A673 (cell line): Measurements from ENCODE around the gene CPXM1. TPM values are rescaled to one million over a fixed set of nuclear protein-coding genes. Genes with fewer than 3 reads are reported as not detected.

ENCODE experiments used
- BruUV-seq: library from RNA; stranded (reverse); fragments of 400-500 nt; replicated peaks from 2 replicates; lab custom pipeline; 2021; lab: Mats Ljungman, UMichigan
- CTCF ChIA-PET: fragments of 300-600 bp; sonication (Branson Sonifier 250); formaldehyde crosslinking; loops from one replicate; lab custom pipeline; 2022; ENCODE audit warnings: antibody characterized with exemption; lab: Charles Lee
- POLR2A ChIA-PET: fragments of 300-600 bp; sonication (Branson Sonifier 250); formaldehyde crosslinking; loops from one replicate; lab custom pipeline; 2022; ENCODE audit warnings: antibody characterized with exemption; ENCODE audit not compliant: low non-redundant PET; lab: Charles Lee
- DNase-seq: peaks from one replicate; pipeline ENCODE4 v3.0.0-alpha.2; 2015; ENCODE audit warnings: low spot score
- H3K27ac ChIP-seq: fragments of 200-600 bp; sonication (generic); 2 replicates; pipeline ENCODE4 v1.5.1; 2016; ENCODE audit warnings: mixed run types, low read depth, mild to moderate bottlenecking, mixed read lengths, antibody characterized with exemption, low read length; ENCODE audit not compliant: poor library complexity, severe bottlenecking
- H3K27me3 ChIP-seq: fragments of 200-600 bp; sonication (generic); replicated peaks from 2 replicates; pipeline ENCODE4 v1.6.1; 2017; ENCODE audit warnings: mixed run types, low read depth, mild to moderate bottlenecking, mixed read lengths, antibody characterized with exemption, low read length; ENCODE audit not compliant: insufficient read depth, poor library complexity
- H3K36me3 ChIP-seq: fragments of 200-600 bp; sonication (generic); 2 replicates; pipeline ENCODE4 v1.6.1; 2016; ENCODE audit warnings: mixed run types, mild to moderate bottlenecking, mixed read lengths, antibody characterized with exemption, low read length; ENCODE audit not compliant: insufficient read depth, poor library complexity, severe bottlenecking
- H3K4me1 ChIP-seq: fragments of 200-600 bp; sonication (generic); 2 replicates; pipeline ENCODE4 v1.6.1; 2017; ENCODE audit warnings: mixed run types, mild to moderate bottlenecking, mixed read lengths, antibody characterized with exemption, low read length; ENCODE audit not compliant: insufficient read depth, poor library complexity, severe bottlenecking
- H3K4me3 ChIP-seq: fragments of 200-600 bp; sonication (generic); 2 replicates; pipeline ENCODE4 v1.5.1; 2016; ENCODE audit warnings: low read depth, mixed run types, mild to moderate bottlenecking, mixed read lengths, low read length; ENCODE audit not compliant: poor library complexity, severe bottlenecking
- H3K9me3 ChIP-seq: fragments of 200-600 bp; sonication (generic); 2 replicates; pipeline ENCODE4 v1.6.1; 2016; ENCODE audit warnings: mixed run types, low read depth, mild to moderate bottlenecking, mixed read lengths, antibody characterized with exemption, low read length; ENCODE audit not compliant: poor library complexity, severe bottlenecking
- EZH2 ChIP-seq: fragments of 200-600 bp; sonication (generic); IDR thresholded peaks from 2 replicates; pipeline ENCODE4 v1.6.1; 2017; ENCODE audit warnings: borderline replicate concordance, low read depth, mild to moderate bottlenecking, mixed read lengths, antibody characterized with exemption, low read length; ENCODE audit not compliant: poor library complexity, severe bottlenecking
- intact Hi-C: fragments of 100-400 bp; cut with micrococcal nuclease; formaldehyde crosslinking; loops from one replicate; pipeline ENCODE4 v1.10.0; 2022; ENCODE audit not compliant: unreplicated experiment
- total RNA-seq: library from RNA; stranded (reverse); gene quantifications from 2 replicates; pipeline ENCODE4 v1.2.3, GENCODE V29; 2021
- TF ChIP-seq, protein P1 (sequence below): fragments of 300-800, 200-600 bp; sonication (generic); conservative IDR thresholded peaks from 2 replicates; pipeline ENCODE4 v1.5.1; 2017; ENCODE audit warnings: low read depth, mild to moderate bottlenecking, antibody characterized with exemption, low read length, moderate library complexity, mixed read lengths

The CPXM1 gene
- total RNA-seq, 1 experiment from 2014 or later, result 3.8 TPM

GRCh38 chr20:2798814-2799213, 1.6 kb downstream of the CPXM1 start:
- CTCF ChIA-PET, result no interaction called here
- no peak for DNase-seq
- POLR2A ChIA-PET, result no interaction called here
- H3K27me3 ChIP-seq, result peaks cover 48% of the 10 kb centered on the region
- intact Hi-C loops, result no loop called here
- H3K4me1 ChIP-seq, result peaks cover 5% of the 10 kb centered on the region
- H3K27ac ChIP-seq, result no peak overlapping the region
- TF ChIP-seq EZH2, result no peak
- TF ChIP-seq, protein P1, sequence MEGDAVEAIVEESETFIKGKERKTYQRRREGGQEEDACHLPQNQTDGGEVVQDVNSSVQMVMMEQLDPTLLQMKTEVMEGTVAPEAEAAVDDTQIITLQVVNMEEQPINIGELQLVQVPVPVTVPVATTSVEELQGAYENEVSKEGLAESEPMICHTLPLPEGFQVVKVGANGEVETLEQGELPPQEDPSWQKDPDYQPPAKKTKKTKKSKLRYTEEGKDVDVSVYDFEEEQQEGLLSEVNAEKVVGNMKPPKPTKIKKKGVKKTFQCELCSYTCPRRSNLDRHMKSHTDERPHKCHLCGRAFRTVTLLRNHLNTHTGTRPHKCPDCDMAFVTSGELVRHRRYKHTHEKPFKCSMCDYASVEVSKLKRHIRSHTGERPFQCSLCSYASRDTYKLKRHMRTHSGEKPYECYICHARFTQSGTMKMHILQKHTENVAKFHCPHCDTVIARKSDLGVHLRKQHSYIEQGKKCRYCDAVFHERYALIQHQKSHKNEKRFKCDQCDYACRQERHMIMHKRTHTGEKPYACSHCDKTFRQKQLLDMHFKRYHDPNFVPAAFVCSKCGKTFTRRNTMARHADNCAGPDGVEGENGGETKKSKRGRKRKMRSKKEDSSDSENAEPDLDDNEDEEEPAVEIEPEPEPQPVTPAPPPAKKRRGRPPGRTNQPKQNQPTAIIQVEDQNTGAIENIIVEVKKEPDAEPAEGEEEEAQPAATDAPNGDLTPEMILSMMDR, result no peak
- H3K4me3 ChIP-seq, result no peak overlapping the region
- no peaks in the 10 kb centered on the region for H3K36me3 ChIP-seq
- no TSS peak for BruUV-seq
- no peaks in the 10 kb centered on the region for H3K9me3 ChIP-seq

DNA sequence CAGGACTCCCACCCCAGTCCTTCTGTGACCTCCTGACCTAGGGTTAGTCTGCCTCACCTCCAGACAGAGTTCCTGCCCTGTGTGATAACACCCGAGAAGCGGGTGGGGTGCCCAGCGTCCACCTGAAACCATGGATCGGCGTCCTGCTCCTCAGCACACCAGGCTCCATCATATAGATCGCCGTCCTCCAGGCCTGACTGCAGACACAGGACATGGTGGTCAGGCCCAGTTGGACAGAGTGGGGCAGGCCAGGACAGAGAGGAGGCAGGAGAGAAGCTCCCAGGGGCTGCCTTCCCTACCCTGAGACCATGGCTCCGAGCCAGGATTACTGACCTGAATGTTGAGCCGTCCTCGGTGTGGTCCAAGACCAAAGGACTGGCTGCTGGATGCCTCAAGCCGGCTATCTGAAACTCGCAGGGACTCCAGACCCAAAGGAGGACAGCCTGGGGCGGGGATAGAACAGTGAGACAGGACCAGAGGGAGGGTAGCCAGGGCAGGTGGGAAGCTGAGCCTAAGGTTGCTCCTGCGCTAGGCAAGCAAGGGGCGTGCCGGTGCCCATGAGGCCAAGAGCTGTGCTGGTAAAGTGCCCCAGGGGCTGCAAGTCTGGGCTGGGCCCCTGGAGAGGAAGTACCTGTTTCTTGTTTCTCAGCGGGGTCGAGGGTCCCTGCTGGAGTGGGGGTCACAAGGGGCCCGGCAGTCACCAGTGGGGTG, 2.2 kb downstream of the CPXM1 start:
- Histone ChIP-seq H3K36me3 (no peaks in the 10 kb centered on the region), H3K27me3 (peaks cover 49% of the 10 kb centered on the region), H3K9me3 (no peaks in the 10 kb centered on the region), H3K4me3 (no peak overlapping the region), H3K27ac (no peak overlapping the region), H3K4me1 (peaks cover 5% of the 10 kb centered on the region)
- intact Hi-C loops, result no loop called here
- no peak for TF ChIP-seq EZH2
- TF ChIP-seq, protein P1, result no peak
- BruUV-seq, result no TSS peak
- ChIA-PET POLR2A (no interaction called here), CTCF (no interaction called here)
- no peak for DNase-seq

GRCh38 chr20:2797136-2797983, 3.1 kb downstream of the CPXM1 start:
- Histone ChIP-seq H3K27ac (no peak overlapping the region), H3K4me1 (peaks cover 5% of the 10 kb centered on the region), H3K27me3 (peaks cover 48% of the 10 kb centered on the region), H3K36me3 (no peaks in the 10 kb centered on the region), H3K9me3 (no peaks in the 10 kb centered on the region), H3K4me3 (no peak overlapping the region)
- ChIA-PET POLR2A (no interaction called here), CTCF (no interaction called here)
- no peak for DNase-seq
- BruUV-seq, result no TSS peak
- TF ChIP-seq EZH2, result no peak
- TF ChIP-seq, protein P1, result no peak
- intact Hi-C loops, result no loop called here
